Heart left ventricle (tissue), 16 donors: ENCODE results near the gene WWOX. TPM values are rescaled to one million over a fixed set of nuclear protein-coding genes. Genes with fewer than 3 reads are reported as not detected.

ENCODE experiments used
- ATAC-seq, 4 donors: fragments of 200-7000 bp; cut with Tn5 transposase; one replicate each; pipeline ENCODE4 v1.9.1; 2020 to 2022; ENCODE audit warnings: moderate library complexity in 4 of 4, mild to moderate bottlenecking in 3 of 4, moderate number of reproducible peaks in 1 of 4
- DNase-seq, 5 donors: peaks; one replicate each; pipeline ENCODE4 v3.0.0-alpha.2; 2020
- H3K27ac ChIP-seq, 12 donors: fragments of 200-600 bp; sonication (generic) in 4 of 12; one replicate each; pipeline versions ENCODE4 v1.5.0 to v1.8.0; 2016 to 2022; ENCODE audit warnings: mild to moderate bottlenecking in 2 of 12
- H3K27me3 ChIP-seq, 9 donors: fragments of 200-600 bp; sonication (generic) in 2 of 9; one replicate each; pipeline versions ENCODE4 v1.5.1 to v1.8.0; 2016 to 2022; ENCODE audit warnings: mild to moderate bottlenecking in 3 of 9
- H3K36me3 ChIP-seq, 9 donors: fragments of 200-600 bp; sonication (generic) in 2 of 9; one replicate each; pipeline versions ENCODE4 v1.5.0 to v1.8.0; 2018 to 2022; ENCODE audit warnings: mild to moderate bottlenecking in 2 of 9
- H3K4me1 ChIP-seq, 12 donors: fragments of 200-600 bp; sonication (generic) in 4 of 12; one replicate each; pipeline versions ENCODE4 v1.5.0 to v1.8.0; 2016 to 2022; ENCODE audit warnings: mild to moderate bottlenecking in 3 of 12
- H3K4me3 ChIP-seq, 12 donors: fragments of 200-600 bp; sonication (generic) in 4 of 12; one replicate each; pipeline versions ENCODE4 v1.5.0 to v1.8.0; 2017 to 2022; ENCODE audit warnings: mild to moderate bottlenecking in 9 of 12, moderate library complexity in 4 of 12
- H3K9me3 ChIP-seq, 12 donors: fragments of 200-600 bp; sonication (generic) in 4 of 12; one replicate each; pipeline versions ENCODE4 v1.5.0 to v1.8.0; 2016 to 2022; ENCODE audit warnings: mild to moderate bottlenecking in 1 of 12
- POLR2A ChIP-seq, 2 donors: fragments of 450-650 bp; IDR thresholded peaks; one replicate each; pipeline ENCODE4 v1.6.1; 2017; ENCODE audit warnings: antibody characterized with exemption in 2 of 2, mild to moderate bottlenecking in 2 of 2, moderate library complexity in 2 of 2
- WGBS, 4 donors: extraction: QIAGEN DNeasy Blood & Tissue Kit in 2 of 4; methylation state at CpG; one replicate each; pipeline versions ENCODE4 v1.1.5 to v1.1.7; 2013 to 2018; 5-methylcytosine and 5-hydroxymethylcytosine counted together
- intact Hi-C, 10 donors: fragments of 100-400 bp; cut with DNase I; formaldehyde crosslinking; loops; one replicate each; pipeline versions ENCODE4 v1.11.1 to v1.14.2; 2022
- polyA plus RNA-seq, 2 donors: library from polyadenylated mRNA; stranded (reverse); fragments of 200-250 nt; gene quantifications; one replicate each; pipeline ENCODE4 v1.2.3, GENCODE V29; 2013
- total RNA-seq, 9 donors: library from RNA; depleted of rRNA in 2 of 9; stranded (reverse); fragments of >200 nt in 2 of 9; fragmentation: NEBNext Ultra II Directional in 3 of 9; extraction: Animal tissue kit (Norgen Biotek cat#: 25700) in 3 of 9; gene quantifications; one replicate each; pipeline versions ENCODE4 v1.1.0 to v1.2.4, GENCODE V29; 2016 to 2023
- TF ChIP-seq, protein P1 (sequence below), 12 donors: fragments of 200-600 bp; sonication (generic) in 4 of 12; IDR thresholded peaks; one replicate each; pipeline versions ENCODE4 v1.5.0 to v1.8.0; 2018 to 2022; ENCODE audit warnings: antibody characterized with exemption in 12 of 12, mild to moderate bottlenecking in 5 of 12
- donor health status: ischemic (EF 13 %, LVEDD 7.1; RV severe dilation, severe dysfunction).
- donor health status: healthy with polysubstance abuse.
- donor health status: DM: no; HTN: yes; CAD: no.
- donor health status: DM: no; HTN: no; CAD: no.
- donor health status: ischemic (EF 25% LVEDD 6.9; RV normal size, moderate dysfunction).
- donor health status: ischemic (EF 25% LVEDD 5.7; RV mildly dilated, moderate dysfunction).
- donor health status: healthy.
- donor health status: DM: yes; HTN: yes; CAD: no.
- donor health status: ischemic (EF 35%, LVEDD 5.7; RV mildly dilated, moderate dysfunction).
- donor health status: nonischemic (EF 11% LVEDD 7.7; RV severe dilation, severe dysfunction).
- donor health status: DM: yes; HTN: yes; CAD: no.
- donor health status: PGD.
- donor health status: ischemic (EF 29% LVEDD 5.4; RV normal size, mild dysfunction).
- donor health status: nonischemic (EF 23%, LVEDD 6.1; RV moderate dilation, normal function).

Gene WWOX
- total and polyA plus RNA-seq, 11 donors: 4.3 to 18.3 (median 9.1) TPM

DNA sequence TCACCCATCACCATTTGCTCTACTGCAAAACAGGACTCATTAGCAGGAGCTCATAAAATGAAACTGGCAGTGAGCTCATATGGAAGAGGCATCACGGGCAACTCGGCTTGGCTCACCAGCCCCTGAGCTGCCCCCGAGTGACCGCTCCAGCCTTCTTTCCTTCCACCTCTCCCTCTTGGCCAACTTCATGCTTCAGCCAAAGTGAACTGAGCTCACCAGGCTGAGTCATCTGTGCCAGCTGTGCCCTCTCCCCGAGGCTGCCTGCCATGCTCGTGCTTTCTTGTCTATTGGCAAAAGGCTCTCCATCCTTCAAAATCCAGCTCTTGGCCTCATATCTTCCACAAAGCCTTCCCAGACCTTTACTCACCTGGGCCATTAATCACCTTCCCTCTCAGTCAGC lies 391.4 kb downstream of the WWOX start:
- whole genome bisulfite sequencing, 4 donors: 93 to 98% (median 95%) methylated on average over 4 to 6 of the region's 6 CpGs

DNA sequence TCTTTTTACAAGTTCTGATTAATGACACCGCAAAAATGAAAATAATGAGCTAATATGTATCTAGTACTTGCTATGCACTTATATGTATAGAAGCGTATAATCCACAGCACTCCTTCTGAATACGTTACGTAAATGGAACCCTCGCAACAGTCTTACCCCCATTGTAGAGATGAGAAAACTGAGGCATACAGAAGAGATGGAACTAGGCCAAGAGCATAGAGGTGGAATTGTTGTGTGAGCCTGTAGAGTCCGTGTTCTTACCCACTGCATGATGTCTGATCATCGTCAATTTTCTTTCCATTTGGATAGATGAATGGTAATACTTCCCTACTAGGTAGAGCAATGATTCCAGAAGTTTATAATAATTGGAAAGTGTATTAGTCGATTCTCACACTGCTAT lies 394.1 kb downstream of the WWOX start:
- Histone ChIP-seq H3K9me3 (no peaks in the 10 kb centered on the region), H3K27ac (no peak overlapping the region), H3K4me3 (no peak overlapping the region), H3K4me1 (peaks cover 0 to 11% (median 4%) of the 10 kb centered on the region in 12 donors), H3K27me3 (no peaks in the 10 kb centered on the region), H3K36me3 (no peaks in the 10 kb centered on the region)
- 96 to 99% (median 97%) methylated on average over 8 of the region's 8 CpGs for WGBS, 4 donors
- no peak for ATAC-seq
- no peak for DNase-seq
- TF ChIP-seq, protein P1, sequence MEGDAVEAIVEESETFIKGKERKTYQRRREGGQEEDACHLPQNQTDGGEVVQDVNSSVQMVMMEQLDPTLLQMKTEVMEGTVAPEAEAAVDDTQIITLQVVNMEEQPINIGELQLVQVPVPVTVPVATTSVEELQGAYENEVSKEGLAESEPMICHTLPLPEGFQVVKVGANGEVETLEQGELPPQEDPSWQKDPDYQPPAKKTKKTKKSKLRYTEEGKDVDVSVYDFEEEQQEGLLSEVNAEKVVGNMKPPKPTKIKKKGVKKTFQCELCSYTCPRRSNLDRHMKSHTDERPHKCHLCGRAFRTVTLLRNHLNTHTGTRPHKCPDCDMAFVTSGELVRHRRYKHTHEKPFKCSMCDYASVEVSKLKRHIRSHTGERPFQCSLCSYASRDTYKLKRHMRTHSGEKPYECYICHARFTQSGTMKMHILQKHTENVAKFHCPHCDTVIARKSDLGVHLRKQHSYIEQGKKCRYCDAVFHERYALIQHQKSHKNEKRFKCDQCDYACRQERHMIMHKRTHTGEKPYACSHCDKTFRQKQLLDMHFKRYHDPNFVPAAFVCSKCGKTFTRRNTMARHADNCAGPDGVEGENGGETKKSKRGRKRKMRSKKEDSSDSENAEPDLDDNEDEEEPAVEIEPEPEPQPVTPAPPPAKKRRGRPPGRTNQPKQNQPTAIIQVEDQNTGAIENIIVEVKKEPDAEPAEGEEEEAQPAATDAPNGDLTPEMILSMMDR (IDR thresholded peaks at IDR 0.05): no peak
- no peak for TF ChIP-seq POLR2A (IDR thresholded peaks at IDR 0.05)
- intact Hi-C loops: no loop called here

More for the DNA sequence above, 391.4 kb downstream of the WWOX start:
- peaks cover 0 to 11% (median 4%) of the 10 kb centered on the region in 12 donors for H3K4me1 ChIP-seq
- no peaks in the 10 kb centered on the region for H3K27me3 ChIP-seq
- no peak for ATAC-seq
- DNase-seq: no peak
- H3K4me3 ChIP-seq: no peak overlapping the region
- H3K9me3 ChIP-seq: no peaks in the 10 kb centered on the region
- intact Hi-C loops: no loop called here
- TF ChIP-seq POLR2A (IDR thresholded peaks at IDR 0.05): no peak
- TF ChIP-seq, protein P1 (IDR thresholded peaks at IDR 0.05): no peak
- no peaks in the 10 kb centered on the region for H3K36me3 ChIP-seq
- H3K27ac ChIP-seq: no peak overlapping the region

DNA sequence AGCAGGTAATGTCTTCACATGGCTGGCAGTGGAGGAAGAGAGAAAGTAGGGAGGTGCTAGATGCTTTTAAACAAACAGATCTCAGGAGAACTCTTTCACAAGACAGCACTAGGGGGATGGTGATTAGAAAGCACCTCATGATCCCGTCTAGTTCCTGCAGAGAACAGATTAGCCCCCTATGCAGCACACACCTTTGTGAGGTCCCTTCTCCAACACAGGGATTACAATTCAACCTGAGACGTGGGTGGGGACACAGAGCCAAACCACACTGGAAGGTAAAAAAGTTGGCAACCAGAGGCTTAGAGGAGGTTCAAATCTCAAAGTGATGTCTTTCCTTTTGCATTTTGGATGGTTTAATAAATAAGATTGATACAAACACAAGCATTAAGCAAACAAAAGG lies 394.7 kb downstream of the WWOX start:
- no peak for ATAC-seq
- DNase-seq: no peak
- Histone ChIP-seq H3K27me3 (no peaks in the 10 kb centered on the region), H3K4me3 (no peak overlapping the region), H3K27ac (no peak overlapping the region), H3K4me1 (peaks cover 0 to 11% (median 4%) of the 10 kb centered on the region in 12 donors), H3K36me3 (no peaks in the 10 kb centered on the region), H3K9me3 (no peaks in the 10 kb centered on the region)
- 88 to 96% (median 94%) methylated on average over 2 of the region's 2 CpGs for WGBS, 4 donors
- TF ChIP-seq, protein P1 (IDR thresholded peaks at IDR 0.05): no peak
- no peak for TF ChIP-seq POLR2A (IDR thresholded peaks at IDR 0.05)
- intact Hi-C loops: no loop called here

DNA sequence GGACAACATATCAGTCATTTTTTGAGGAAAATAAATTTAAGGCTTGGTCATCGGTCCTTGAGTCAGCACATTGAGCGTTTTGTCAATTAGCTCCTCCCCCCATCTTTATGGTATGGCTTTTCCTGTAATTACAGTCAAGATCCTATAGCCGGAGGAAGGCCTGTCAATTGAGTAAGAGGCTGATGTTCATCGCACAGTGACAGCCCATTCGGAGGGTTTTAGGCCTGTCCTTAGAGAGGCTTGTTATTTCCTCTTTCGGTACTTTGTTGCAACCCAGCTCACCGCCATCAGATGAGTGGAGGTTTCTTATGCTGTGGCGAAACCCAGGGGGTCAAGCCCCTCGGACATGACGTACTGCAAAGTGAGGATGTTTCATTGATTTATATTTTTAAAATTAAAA lies 395.2 kb downstream of the WWOX start:
- Histone ChIP-seq H3K9me3 (no peaks in the 10 kb centered on the region), H3K27ac (no peak overlapping the region), H3K4me1 (peaks cover 0 to 8% (median 1%) of the 10 kb centered on the region in 12 donors), H3K4me3 (no peak overlapping the region), H3K36me3 (no peaks in the 10 kb centered on the region), H3K27me3 (no peaks in the 10 kb centered on the region)
- no peak for DNase-seq
- intact Hi-C loops: no loop called here
- 90 to 94% (median 92%) methylated on average over 10 of the region's 10 CpGs for WGBS, 4 donors
- ATAC-seq: no peak
- TF ChIP-seq POLR2A (IDR thresholded peaks at IDR 0.05): no peak
- TF ChIP-seq, protein P1 (IDR thresholded peaks at IDR 0.05): no peak
